ENCODE data around the gene RMND1. TPM values are rescaled to one million over a fixed set of nuclear protein-coding genes. Genes with fewer than 3 reads are reported as not detected.

Gene RMND1
- total and polyA plus RNA-seq, 9 of the 15 experiments (the other 6 are each of a cell fraction or from before 2014, with no cell fraction given), result 26.9 to 47.8 (median 36.2) TPM

- H3K9me3 ChIP-seq (replicated peaks; ENCODE audit: control insufficient read depth, insufficient read depth, low read depth, low read length), result peaks cover 2% of the 10 kb centered on the region; the same call in 1 of the 2 replicates
- 98% methylated on average over 3 of the region's 3 CpGs for WGBS (ENCODE audit: insufficient coverage, low coverage, missing lambda C conversion rate)
- H3K4me2 ChIP-seq (ENCODE audit: insufficient read depth, low read length), result no peak overlapping the region
- peak; percentile 27; the same call in 1 of the 2 replicates for TF ChIP-seq POLR2AphosphoS2 (IDR thresholded peaks at IDR 0.05; ENCODE audit: low read length)
- TF ChIP-seq, protein P1, sequence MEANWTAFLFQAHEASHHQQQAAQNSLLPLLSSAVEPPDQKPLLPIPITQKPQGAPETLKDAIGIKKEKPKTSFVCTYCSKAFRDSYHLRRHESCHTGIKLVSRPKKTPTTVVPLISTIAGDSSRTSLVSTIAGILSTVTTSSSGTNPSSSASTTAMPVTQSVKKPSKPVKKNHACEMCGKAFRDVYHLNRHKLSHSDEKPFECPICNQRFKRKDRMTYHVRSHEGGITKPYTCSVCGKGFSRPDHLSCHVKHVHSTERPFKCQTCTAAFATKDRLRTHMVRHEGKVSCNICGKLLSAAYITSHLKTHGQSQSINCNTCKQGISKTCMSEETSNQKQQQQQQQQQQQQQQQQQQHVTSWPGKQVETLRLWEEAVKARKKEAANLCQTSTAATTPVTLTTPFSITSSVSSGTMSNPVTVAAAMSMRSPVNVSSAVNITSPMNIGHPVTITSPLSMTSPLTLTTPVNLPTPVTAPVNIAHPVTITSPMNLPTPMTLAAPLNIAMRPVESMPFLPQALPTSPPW (CRISPR knock-in tag; IDR thresholded peaks at IDR 0.05), result no peak
- no peak for ATAC-seq
- no peak overlapping the region for H3K4me3 ChIP-seq
- no peaks in the 10 kb centered on the region for H3K27me3 ChIP-seq (ENCODE audit: control insufficient read depth in 2 of 2, insufficient read depth in 2 of 2, low read length in 2 of 2)
- FAIRE-seq, result no peak
- H3K36me3 ChIP-seq (ENCODE audit: control insufficient read depth, insufficient read depth, low read length), result peaks cover 79% of the 10 kb centered on the region
- CTCF ChIA-PET (ENCODE audit: low intra/inter-chr PET ratio), result no interaction called here
- H2AFZ ChIP-seq (ENCODE audit: low read depth, low read length), result no peak overlapping the region
- H3K4me1 ChIP-seq (replicated peaks in 1 of 2; ENCODE audit: control insufficient read depth in 2 of 2, insufficient read depth in 2 of 2, low read length in 2 of 2), result no peaks in the 10 kb centered on the region
- in situ Hi-C loops (cut with MboI), result loop anchor here (25.0 kb wide), 1 partner anchor 1574 kb away; the partner anchor contains the start of gene FBXO5
- POLR2A ChIA-PET, result interaction anchor here (1.3 to 1.8 kb wide), 3 partner anchors 8 to 18 kb away, joined by 3 to 4 read pairs (median 4); no protein-coding TSS in a partner anchor
- no peak overlapping the region for H3K9ac ChIP-seq (ENCODE audit: insufficient read depth in 1 of 2, low read depth in 2 of 2, low read length in 2 of 2)
- DNase-seq (ENCODE audit: extremely low read depth in 1 of 4, low spot score in 3 of 4), result no peak
- no peaks in the 10 kb centered on the region for H3K9me1 ChIP-seq (ENCODE audit: control insufficient read depth, insufficient read depth, low read length)
- intact Hi-C loops (cut with micrococcal nuclease), result no loop called here
- BruUV-seq (replicated peaks), result no TSS peak
- H3K27ac ChIP-seq (ENCODE audit: extremely low read depth, low read depth, low read length), result no peak overlapping the region
- no peaks in the 10 kb centered on the region for H3K79me2 ChIP-seq (ENCODE audit: control insufficient read depth, insufficient read depth, low read length)
- no peaks in the 10 kb centered on the region for H4K20me1 ChIP-seq (replicated peaks; ENCODE audit: control insufficient read depth, insufficient read depth, low read length)
Observed at GRCh38 chr6:151412909-151413308, 39.0 kb downstream of the RMND1 start.

DNA sequence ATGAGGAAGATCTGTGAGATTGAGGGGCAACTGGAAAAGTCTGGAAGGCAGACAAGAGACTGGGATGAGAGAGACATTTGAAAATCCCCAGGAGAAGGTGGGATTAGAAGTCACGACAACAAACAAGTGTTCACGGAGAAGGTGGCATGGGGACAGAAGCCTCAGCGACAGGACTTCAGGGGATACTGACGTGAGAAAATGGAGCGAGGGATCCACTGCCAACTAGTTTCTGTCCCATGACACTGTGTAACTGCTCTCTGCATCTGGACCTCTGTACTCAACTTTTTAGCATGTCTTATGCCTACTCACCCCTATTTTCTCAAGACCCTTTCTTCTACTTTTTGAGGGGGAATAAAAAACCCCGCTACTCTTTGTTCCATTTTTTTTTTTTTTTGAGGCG, 42.2 kb downstream of the RMND1 start:
- H3K9me1 ChIP-seq (ENCODE audit: control insufficient read depth, insufficient read depth, low read length), result no peaks in the 10 kb centered on the region
- H3K27ac ChIP-seq (ENCODE audit: extremely low read depth, low read depth, low read length), result no peak overlapping the region
- no peak for FAIRE-seq
- no TSS peak for BruUV-seq (replicated peaks)
- in situ Hi-C loops (cut with MboI), result loop anchor here (25.0 kb wide), 1 partner anchor 1578 kb away; the partner anchor contains the start of gene FBXO5
- no peaks in the 10 kb centered on the region for H4K20me1 ChIP-seq (replicated peaks; ENCODE audit: control insufficient read depth, insufficient read depth, low read length)
- no peaks in the 10 kb centered on the region for H3K27me3 ChIP-seq (ENCODE audit: control insufficient read depth in 2 of 2, insufficient read depth in 2 of 2, low read length in 2 of 2)
- H3K4me3 ChIP-seq, result no peak overlapping the region
- 87% methylated on average over 7 of the region's 7 CpGs for WGBS (ENCODE audit: insufficient coverage, low coverage, missing lambda C conversion rate)
- no peak overlapping the region for H2AFZ ChIP-seq (ENCODE audit: low read depth, low read length)
- H3K4me1 ChIP-seq (replicated peaks in 1 of 2; ENCODE audit: control insufficient read depth in 2 of 2, insufficient read depth in 2 of 2, low read length in 2 of 2), result no peaks in the 10 kb centered on the region
- DNase-seq (ENCODE audit: extremely low read depth in 1 of 4, low spot score in 3 of 4), result no peak
- peaks cover 81% of the 10 kb centered on the region for H3K36me3 ChIP-seq (ENCODE audit: control insufficient read depth, insufficient read depth, low read length)
- CTCF ChIA-PET (ENCODE audit: low intra/inter-chr PET ratio), result no interaction called here
- H3K9ac ChIP-seq (ENCODE audit: insufficient read depth in 1 of 2, low read depth in 2 of 2, low read length in 2 of 2), result no peak overlapping the region
- no peak for ATAC-seq
- H3K4me2 ChIP-seq (ENCODE audit: insufficient read depth, low read length), result no peak overlapping the region
- H3K9me3 ChIP-seq (replicated peaks; ENCODE audit: control insufficient read depth, insufficient read depth, low read depth, low read length), result peaks cover 2% of the 10 kb centered on the region; the same call in 1 of the 2 replicates
- intact Hi-C loops (cut with micrococcal nuclease), result no loop called here
- POLR2A ChIA-PET, result interaction anchor here (1.0 kb wide), 1 partner anchor 36 kb away, joined by 3 read pairs; no protein-coding TSS in a partner anchor
- peaks cover 5% of the 10 kb centered on the region; the same call in 1 of the 3 replicates for H3K79me2 ChIP-seq (ENCODE audit: control insufficient read depth, insufficient read depth, low read length)
- TF ChIP-seq ZNF121 (CRISPR knock-in tag; conservative IDR thresholded peaks at IDR 0.05), result no peak
- no peak for TF ChIP-seq TOE1 (IDR thresholded peaks at IDR 0.05; ENCODE audit: borderline replicate concordance)
- TF ChIP-seq TOE1 (CRISPR knock-in tag; IDR thresholded peaks at IDR 0.05; ENCODE audit: borderline replicate concordance, low read depth), result no peak
- TF ChIP-seq DPF2 (IDR thresholded peaks at IDR 0.05), result no peak
- TF ChIP-seq ZNF12 (CRISPR knock-in tag; IDR thresholded peaks at IDR 0.05), result no peak
- no peak for TF ChIP-seq SIX5 (IDR thresholded peaks at IDR 0.05; ENCODE audit: borderline replicate concordance in 1 of 2, insufficient read depth in 1 of 2, low read depth in 1 of 2, low read length in 2 of 2)
- no peak for TF ChIP-seq PML (IDR thresholded peaks at IDR 0.05; ENCODE audit: low read length)
- no peak for TF ChIP-seq TEAD1 (CRISPR knock-in tag; IDR thresholded peaks at IDR 0.05)
- no peak for TF ChIP-seq NFRKB (IDR thresholded peaks at IDR 0.05; ENCODE audit: low read depth)
- TF ChIP-seq, protein P2, sequence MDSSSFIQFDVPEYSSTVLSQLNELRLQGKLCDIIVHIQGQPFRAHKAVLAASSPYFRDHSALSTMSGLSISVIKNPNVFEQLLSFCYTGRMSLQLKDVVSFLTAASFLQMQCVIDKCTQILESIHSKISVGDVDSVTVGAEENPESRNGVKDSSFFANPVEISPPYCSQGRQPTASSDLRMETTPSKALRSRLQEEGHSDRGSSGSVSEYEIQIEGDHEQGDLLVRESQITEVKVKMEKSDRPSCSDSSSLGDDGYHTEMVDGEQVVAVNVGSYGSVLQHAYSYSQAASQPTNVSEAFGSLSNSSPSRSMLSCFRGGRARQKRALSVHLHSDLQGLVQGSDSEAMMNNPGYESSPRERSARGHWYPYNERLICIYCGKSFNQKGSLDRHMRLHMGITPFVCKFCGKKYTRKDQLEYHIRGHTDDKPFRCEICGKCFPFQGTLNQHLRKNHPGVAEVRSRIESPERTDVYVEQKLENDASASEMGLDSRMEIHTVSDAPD (CRISPR knock-in tag; IDR thresholded peaks at IDR 0.05), result no peak
- no peak for TF ChIP-seq HDAC3 (IDR thresholded peaks at IDR 0.05; ENCODE audit: borderline replicate concordance, partially characterized antibody)
- TF ChIP-seq ZNF175 (CRISPR knock-in tag; IDR thresholded peaks at IDR 0.05; ENCODE audit: low read depth), result no peak

All from K562 (cell line).